ENCODE results near the gene PLAA. TPM values are rescaled to one million over a fixed set of nuclear protein-coding genes. Genes with fewer than 3 reads are reported as not detected.

The PLAA gene
- total RNA-seq: 37.7 TPM

DNA sequence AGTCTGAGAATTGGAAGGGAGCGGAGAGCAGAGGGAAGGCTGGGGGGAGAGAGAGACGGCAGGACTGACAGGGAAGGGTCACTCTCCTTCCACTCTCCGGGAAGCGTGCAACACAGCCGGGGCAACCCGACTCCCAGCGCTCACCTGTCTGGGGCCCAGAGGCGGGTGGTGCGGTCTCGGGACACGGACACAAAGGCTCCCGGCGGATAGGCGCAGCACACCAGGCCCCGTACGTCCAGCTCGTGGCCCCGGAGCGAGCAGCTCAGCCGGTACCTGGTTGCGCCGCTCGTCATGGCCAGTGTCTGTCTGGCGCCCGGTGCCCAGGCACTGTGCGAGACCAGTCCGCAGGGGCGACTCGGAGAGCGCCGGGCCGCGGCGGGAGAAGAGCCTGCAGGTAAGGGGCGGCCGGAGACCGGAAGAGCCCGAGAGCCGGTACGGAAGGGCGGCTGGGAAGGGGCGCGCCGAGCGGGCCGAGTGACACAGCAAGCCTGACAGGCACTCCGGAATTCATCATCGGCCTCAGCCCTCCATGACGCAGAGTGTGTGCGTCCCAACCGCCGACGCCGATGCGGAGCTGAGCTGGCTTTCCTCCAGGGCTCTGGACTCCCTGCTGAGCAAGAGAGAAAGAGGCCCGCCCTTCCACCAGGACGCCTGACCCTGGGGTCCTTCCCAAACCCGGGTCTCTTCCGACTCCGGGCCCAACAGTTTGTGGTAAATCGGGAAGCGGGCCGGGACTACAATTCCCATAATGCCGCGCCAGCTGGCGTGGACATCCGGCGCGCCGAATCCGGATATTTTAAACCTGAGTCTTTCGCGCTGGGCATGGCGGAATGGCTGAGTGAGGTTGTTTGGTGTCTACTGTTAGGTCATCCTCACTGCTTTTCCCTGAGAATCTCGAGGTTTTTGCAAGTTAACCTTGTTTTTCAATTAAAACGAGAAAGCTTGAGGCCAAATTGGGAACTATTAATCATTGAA, at the start of gene PLAA:
Gene PLAA (minus strand): TSS at position 490 of the 975 bp plus-strand sequence. CDS start 197 bp downstream, at position 293.

DNA sequence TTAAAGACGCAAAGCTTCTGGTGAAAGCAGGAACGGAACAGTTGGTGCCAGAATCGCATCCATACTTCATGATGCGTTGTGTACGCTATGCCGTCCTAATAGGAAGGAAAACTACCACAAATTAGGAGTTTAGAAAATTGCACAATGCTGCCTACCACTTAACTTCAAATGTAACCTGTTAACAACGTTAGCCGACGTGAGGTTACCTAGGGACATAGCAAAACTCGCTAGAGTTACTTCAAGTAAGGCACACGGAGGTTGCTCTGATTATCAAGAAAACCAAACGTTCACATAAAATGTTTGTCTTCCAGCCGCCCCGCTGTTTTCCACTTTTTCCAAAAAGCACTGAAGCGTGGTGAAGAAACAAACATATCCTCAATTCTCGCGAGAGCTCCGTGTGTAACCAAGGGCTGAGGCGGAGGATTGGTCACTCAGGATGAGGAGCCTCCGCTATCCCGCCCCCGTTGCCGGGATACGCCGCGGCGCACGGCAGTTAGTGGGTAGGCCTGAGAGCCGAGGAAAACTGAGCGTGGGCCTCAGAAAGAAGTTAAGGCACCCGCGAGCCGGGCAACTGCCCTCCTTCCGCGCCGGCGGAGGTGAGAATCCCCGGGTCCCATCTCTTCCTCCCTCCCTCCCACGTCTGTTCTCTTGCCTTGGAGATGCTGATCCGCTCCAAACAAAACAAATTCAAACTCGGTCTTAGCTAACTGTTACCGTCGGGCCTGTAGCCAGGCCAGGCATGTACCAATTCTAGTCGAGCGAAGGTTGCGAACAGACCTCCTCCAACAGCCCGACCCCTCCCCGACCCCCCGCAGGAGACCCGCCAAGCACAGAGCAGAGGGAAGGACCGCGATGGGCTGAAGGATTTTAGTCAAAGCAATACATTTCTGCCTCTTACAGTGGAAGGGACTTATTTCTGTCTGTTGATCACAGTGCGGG, 9.1 kb upstream of the PLAA start, which contains the start of gene IFT74:
Gene IFT74 (plus strand): TSS at position 492 of the 939 bp plus-strand sequence. CDS start 5,556 bp downstream, outside the sequence.

DNA sequence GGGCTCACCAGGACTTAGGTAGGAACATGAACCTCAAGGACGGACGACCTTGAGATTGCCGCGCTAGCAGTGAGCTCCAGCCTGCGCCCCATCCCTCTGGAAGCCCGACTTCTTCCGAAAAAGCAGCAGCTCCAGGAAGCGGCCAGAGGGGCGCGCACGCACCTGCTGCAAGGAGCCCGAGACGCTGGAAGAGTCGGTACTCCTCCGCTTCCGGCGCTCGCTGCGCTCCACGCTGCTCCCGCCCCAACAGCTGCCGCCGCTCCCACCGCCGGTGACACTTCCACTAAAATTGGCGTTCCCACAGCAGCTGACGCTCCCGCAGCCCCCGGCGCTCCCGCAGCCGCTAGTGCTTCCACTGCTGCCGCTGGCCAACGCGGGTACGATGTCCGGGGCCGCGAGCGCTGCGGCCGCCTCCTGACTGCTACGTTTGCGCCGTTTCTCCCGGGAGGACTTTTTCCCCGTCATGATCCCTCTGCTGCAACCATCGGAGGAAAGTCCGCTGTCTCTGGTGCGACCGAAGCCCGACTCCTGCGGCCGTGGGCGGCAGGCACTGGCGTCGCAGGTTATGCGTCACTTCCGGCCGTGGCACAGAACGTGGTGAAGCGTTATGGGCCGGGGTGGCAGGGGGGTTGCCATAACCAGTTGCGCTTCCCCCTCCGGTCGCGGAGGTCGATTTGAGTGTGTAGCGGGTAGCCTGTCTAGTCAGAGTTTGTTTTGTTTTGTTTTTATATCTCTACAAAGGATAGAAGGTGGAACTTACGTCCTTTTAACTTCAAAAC, 54.6 kb downstream of the PLAA start, which contains the start of gene CAAP1:
Gene CAAP1 (minus strand): TSS at position 552 of the 779 bp plus-strand sequence. CDS start 87 bp downstream, at position 465.

Small RNA genes lying within 50 kb of the gene (small RNA-seq; reads per million reads assigned to genes)
- not detected for gene RN7SL100P (ENCODE audit: low replicate concordance)

Other genes with a start within 250 kb of the PLAA start
- gene CAAP1, start 54.4 kb downstream of the PLAA start, total RNA-seq: 20.6 TPM
- gene IFT74, start 9.2 kb upstream of the PLAA start, total RNA-seq: 40.3 TPM
- 12.1 TPM for gene LRRC19, start 58.4 kb upstream of the PLAA start, total RNA-seq
- gene TEK, start 162.0 kb upstream of the PLAA start, total RNA-seq: 45.7 TPM

Measured in metanephros (tissue), 2 donors.